HepG2 (cell line): ENCODE results near the gene UBE2S. TPM values are rescaled to one million over a fixed set of nuclear protein-coding genes. Genes with fewer than 3 reads are reported as not detected.

Experiments
- ATAC-seq: fragments of 200-7000 bp; cut with Tn5 transposase; 3 replicates; pipeline ENCODE4 v1.9.1; 2020; ENCODE audit warnings: mild to moderate bottlenecking, moderate library complexity
- BruUV-seq: library from RNA; stranded (reverse); fragments of 400-500 nt; replicated peaks from 2 replicates; lab custom pipeline; 2021; lab: Mats Ljungman, UMichigan
- CTCF ChIA-PET: fragments of 300-600 bp; formaldehyde crosslinking; extraction: SDS; loops from one replicate; lab custom pipeline; 2021; ENCODE audit warnings: low total read pairs, inconsistent platforms, low intra/inter-chr PET ratio; lab: Yijun Ruan, JAX
- POLR2A ChIA-PET: fragments of 350-600 bp; sonication (Branson Sonifier 250); formaldehyde crosslinking; loops from one replicate; lab custom pipeline; 2020; ENCODE audit warnings: antibody characterized with exemption, inconsistent platforms; lab: Yijun Ruan, JAX
- DNase-seq: peaks from one replicate; pipeline ENCODE4 v3.0.0-alpha.2; 2015; ENCODE audit warnings: low spot score
- FAIRE-seq: peaks from 3 replicates; lab custom pipeline; 2011; peaks lifted over from hg19 to GRCh38; lab: Jason Lieb, UNC
- H2AFZ ChIP-seq: one replicate; pipeline ENCODE4 v1.6.1; 2011; ENCODE audit warnings: low read length, inconsistent platforms
- H3K27ac ChIP-seq: fragments of 300-600 bp; 3 replicates; pipeline ENCODE4 v1.8.0; 2011; ENCODE audit warnings: mixed run types, mild to moderate bottlenecking, mixed read lengths, low read length, inconsistent platforms; ENCODE audit not compliant: insufficient read depth; ENCODE audit errors: extremely low read length
- H3K27me3 ChIP-seq, 2 experiments: fragments of 200-600 bp in 1 of 2; 2 replicates in 1 of 2; 3 replicates in 1 of 2; pipeline versions ENCODE4 v1.6.0 to v1.8.0; 2011; ENCODE audit warnings: low read length in 2 of 2, mild to moderate bottlenecking in 2 of 2, moderate library complexity in 2 of 2, inconsistent platforms in 1 of 2; ENCODE audit not compliant: insufficient read depth in 2 of 2, control insufficient read depth in 1 of 2
- H3K36me3 ChIP-seq, 2 experiments: fragments of 200-600 bp in 1 of 2; replicated peaks in 1 of 2; 2 replicates in 1 of 2; 3 replicates in 1 of 2; pipeline versions ENCODE4 v1.5.1 to v1.8.0; 2011; ENCODE audit warnings: low read length in 2 of 2, inconsistent platforms in 1 of 2; ENCODE audit not compliant: insufficient read depth in 2 of 2, control insufficient read depth in 1 of 2
- H3K4me1 ChIP-seq: 2 replicates; pipeline ENCODE4 v1.5.1; 2012; ENCODE audit warnings: low read length, inconsistent platforms; ENCODE audit not compliant: insufficient read depth
- H3K4me2 ChIP-seq: 2 replicates; pipeline ENCODE4 v1.6.0; 2011; ENCODE audit warnings: low read depth, low read length, inconsistent platforms
- H3K4me3 ChIP-seq, 3 experiments: fragments of 200-600 bp in 1 of 3; sonication (generic), shearing (Covaris generic) in 1 of 3; replicated peaks in 1 of 3; 2 replicates each; pipeline ENCODE4 v1.5.1; 2011 to 2016; ENCODE audit warnings: low read length in 3 of 3, inconsistent platforms in 2 of 3, low read depth in 2 of 3, mild to moderate bottlenecking in 2 of 3, control low read depth in 1 of 3, mixed read lengths in 1 of 3; ENCODE audit not compliant: insufficient read depth in 1 of 3
- H3K79me2 ChIP-seq: one replicate; pipeline ENCODE4 v1.6.1; 2011; ENCODE audit warnings: low read length, inconsistent platforms; ENCODE audit not compliant: insufficient read depth
- H3K9ac ChIP-seq: 2 replicates; pipeline ENCODE4 v1.6.0; 2011; ENCODE audit warnings: mild to moderate bottlenecking, low read depth, low read length, inconsistent platforms; ENCODE audit not compliant: insufficient read depth
- H3K9me3 ChIP-seq: 2 replicates; pipeline ENCODE4 v1.5.1; 2012; ENCODE audit warnings: mild to moderate bottlenecking, low read length
- H4K20me1 ChIP-seq: 2 replicates; pipeline ENCODE4 v1.6.0; 2011; ENCODE audit warnings: inconsistent platforms, mild to moderate bottlenecking, low read length, moderate library complexity; ENCODE audit not compliant: insufficient read depth
- ATF7 ChIP-seq, 2 experiments: fragments of 450-650 bp in 1 of 2; sonication (generic) in 1 of 2; formaldehyde crosslinking in 1 of 2; IDR thresholded peaks; 2 replicates each; pipeline versions ENCODE4 v1.4.0 to v1.6.1; 2016 to 2020; ENCODE audit warnings: antibody characterized with exemption in 1 of 2, mild to moderate bottlenecking in 1 of 2, missing genetic modification reagents in 1 of 2
- CREB1 ChIP-seq, 2 experiments: fragments of 450-650 bp in 1 of 2; IDR thresholded peaks; 2 replicates each; pipeline ENCODE4 v1.6.1; 2016 to 2017; ENCODE audit warnings: control low read depth in 1 of 2, mild to moderate bottlenecking in 1 of 2, missing compliant biosample characterization in 1 of 2, missing genetic modification characterization in 1 of 2
- CREM ChIP-seq, 2 experiments: sonication (generic) in 1 of 2; formaldehyde crosslinking in 1 of 2; IDR thresholded peaks; 2 replicates each; pipeline versions ENCODE4 v1.4.0 to v1.6.1; 2016 to 2020; ENCODE audit warnings: antibody characterized with exemption in 1 of 2, mild to moderate bottlenecking in 1 of 2, missing genetic modification reagents in 1 of 2
- GATAD1 ChIP-seq: IDR thresholded peaks from 2 replicates; pipeline ENCODE4 v1.6.1; 2016; ENCODE audit warnings: missing genetic modification reagents, missing compliant biosample characterization
- KLF11 ChIP-seq: IDR thresholded peaks from 2 replicates; pipeline ENCODE4 v1.6.1; 2016; ENCODE audit warnings: missing compliant biosample characterization
- MYNN ChIP-seq: sonication (generic); formaldehyde crosslinking; IDR thresholded peaks from 2 replicates; pipeline ENCODE4 v1.4.0; 2020; ENCODE audit warnings: mild to moderate bottlenecking, low read depth, missing genetic modification reagents
- SMYD3 ChIP-seq: sonication (generic); formaldehyde crosslinking; IDR thresholded peaks from 2 replicates; pipeline ENCODE4 v1.8.1; 2023; ENCODE audit warnings: mild to moderate bottlenecking, missing genetic modification reagents
- ZBTB21 ChIP-seq: sonication (generic); formaldehyde crosslinking; IDR thresholded peaks from 2 replicates; pipeline ENCODE4 v1.4.0; 2020; ENCODE audit warnings: missing genetic modification reagents
- ZNF207 ChIP-seq: fragments of 450-650 bp; IDR thresholded peaks from 2 replicates; pipeline ENCODE4 v1.6.1; 2016; ENCODE audit warnings: antibody characterized with exemption, borderline replicate concordance
- ZNF232 ChIP-seq: sonication (generic); formaldehyde crosslinking; IDR thresholded peaks from 2 replicates; pipeline ENCODE4 v1.4.0; 2020; ENCODE audit warnings: missing genetic modification reagents, borderline replicate concordance
- ZNF34 ChIP-seq: sonication (generic); formaldehyde crosslinking; IDR thresholded peaks from 2 replicates; pipeline ENCODE4 v1.4.0; 2020; ENCODE audit warnings: mild to moderate bottlenecking, missing genetic modification reagents, borderline replicate concordance
- ZNF780A ChIP-seq: sonication (generic); formaldehyde crosslinking; IDR thresholded peaks from 2 replicates; pipeline ENCODE4 v1.8.0; 2022; ENCODE audit warnings: mild to moderate bottlenecking, missing genetic modification reagents, moderate library complexity
- ZNF782 ChIP-seq: sonication (generic); formaldehyde crosslinking; IDR thresholded peaks from 2 replicates; pipeline ENCODE4 v1.4.0; 2020; ENCODE audit warnings: missing genetic modification reagents, mild to moderate bottlenecking, borderline replicate concordance
- ZSCAN30 ChIP-seq: sonication (generic); formaldehyde crosslinking; IDR thresholded peaks from 2 replicates; pipeline ENCODE4 v1.5.0; 2020; ENCODE audit warnings: mild to moderate bottlenecking, missing genetic modification reagents
- WGBS: methylation state at CpG from one replicate; pipeline ENCODE4 v1.1.6; 2017; ENCODE audit warnings: low lambda C conversion rate; 5-methylcytosine and 5-hydroxymethylcytosine counted together
- in situ Hi-C: cut with HindIII; loops from 2 replicates; pipeline ENCODE4 v1.10.0; 2017; ENCODE audit warnings: low pct_unique_long_range_greater_than_20kb; ENCODE audit not compliant: extremely low pct_ligation_motif_present
- intact Hi-C: fragments of 100-400 bp; cut with micrococcal nuclease; formaldehyde crosslinking; loops from one replicate; pipeline ENCODE4 v1.10.0; 2022; ENCODE audit not compliant: unreplicated experiment
- polyA plus RNA-seq, 8 experiments: library from polyadenylated mRNA; depleted of rRNA in 3 of 8; stranded (reverse) in 7 of 8; unstranded in 1 of 8; fragments of >200 nt; fragmentation: Illumina TruSeq in 4 of 8; extraction: Trizol in 4 of 8; gene quantifications; 2 replicates each; pipeline versions ENCODE4 v1.2.1 to v1.2.3, GENCODE V29; 2011 to 2016; ENCODE audit warnings: low read depth in 4 of 8, missing spikeins in 1 of 8, mixed read lengths in 1 of 8; ENCODE audit not compliant: insufficient read depth in 1 of 8
- total RNA-seq, 5 experiments: library from RNA; depleted of rRNA; stranded (reverse); fragments of >200 nt; fragmentation: Illumina TruSeq; extraction: Trizol; gene quantifications; 2 replicates each; pipeline ENCODE4 v1.2.3, GENCODE V29; 2016; ENCODE audit warnings: low read depth in 1 of 5
- TF ChIP-seq, protein P1 (sequence below): sonication (generic); formaldehyde crosslinking; IDR thresholded peaks from 2 replicates; pipeline ENCODE4 v1.9.0; 2021; ENCODE audit warnings: missing genetic modification reagents, borderline replicate concordance

The UBE2S gene
- total and polyA plus RNA-seq, 2 of the 13 experiments (the other 11 are each of a cell fraction or from before 2014, with no cell fraction given) = 32.2 to 39.3 TPM

DNA sequence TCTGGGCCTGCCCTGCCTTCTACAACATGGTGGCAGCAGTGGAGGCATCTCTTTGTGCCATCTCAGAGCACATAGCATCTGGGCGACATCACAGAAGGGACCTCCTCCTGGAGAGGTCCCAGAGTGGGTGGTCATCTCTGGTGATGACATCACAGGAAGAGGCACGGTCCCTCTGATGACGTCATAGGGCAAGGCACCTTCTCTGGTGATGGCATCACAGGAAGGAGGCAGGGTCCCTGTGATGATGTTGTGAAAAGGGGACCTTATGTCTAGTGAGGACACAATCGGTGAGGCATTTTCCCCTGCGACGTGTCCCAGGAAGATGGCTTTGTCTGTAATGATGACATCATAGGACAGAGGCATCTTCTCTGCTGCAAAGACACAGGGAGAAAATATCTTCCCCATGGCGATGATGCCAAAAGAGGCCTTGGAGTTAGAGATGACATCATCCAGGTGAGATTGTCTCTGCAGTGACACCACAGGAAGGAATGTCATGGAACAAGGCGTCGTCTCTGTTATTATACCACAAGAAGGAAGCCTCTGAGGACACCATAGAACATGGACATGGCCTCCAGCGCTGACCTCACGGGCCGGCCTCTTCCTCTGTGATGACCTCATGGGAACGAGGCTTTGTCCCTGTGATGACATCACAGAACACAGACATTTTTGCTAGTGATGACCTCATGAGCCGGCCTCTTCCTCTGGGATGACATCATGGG is 24.8 kb upstream of the UBE2S start:
- no peak; the same call in 2 of the 3 replicates for ATAC-seq
- Histone ChIP-seq H3K27ac (no peak overlapping the region), H3K79me2 (no peaks in the 10 kb centered on the region), H3K4me3 (no peak overlapping the region), H3K27me3 (peaks cover 0 to 2% of the 10 kb centered on the region in 2 experiments; a peak in 1 of 5 replicates), H4K20me1 (no peaks in the 10 kb centered on the region), H3K9ac (no peak overlapping the region), H3K36me3 (no peaks in the 10 kb centered on the region), H3K9me3 (no peaks in the 10 kb centered on the region), H3K4me2 (no peak overlapping the region), H2AFZ (no peak overlapping the region), H3K4me1 (no peaks in the 10 kb centered on the region)
- intact Hi-C loops = no loop called here
- POLR2A ChIA-PET = no interaction called here
- FAIRE-seq = no peak
- no peak for DNase-seq
- TF ChIP-seq ZNF782 (CRISPR knock-in tag) (no peak), MYNN (CRISPR knock-in tag) (no peak), ZNF34 (CRISPR knock-in tag) (no peak), GATAD1 (CRISPR knock-in tag) (no peak), ATF7 (IDR thresholded peaks at IDR 0.05) (peak; percentile 99), ATF7 (CRISPR knock-in tag; IDR thresholded peaks at IDR 0.05) (no peak), ZNF232 (no peak), ZSCAN30 (CRISPR knock-in tag) (no peak), ZNF207 (no peak), ZNF780A (no peak), SMYD3 (CRISPR knock-in tag) (no peak), ZBTB21 (peak; percentile 82; the same call in 1 of the 2 replicates), CREB1 (IDR thresholded peaks at IDR 0.05) (peak; percentile 99), CREB1 (CRISPR knock-in tag; IDR thresholded peaks at IDR 0.05) (no peak), CREM (IDR thresholded peaks at IDR 0.05) (peak; percentile 44; the same call in 1 of the 2 replicates), CREM (CRISPR knock-in tag; IDR thresholded peaks at IDR 0.05) (no peak), KLF11 (CRISPR knock-in tag) (no peak)
- TF ChIP-seq, protein P1, sequence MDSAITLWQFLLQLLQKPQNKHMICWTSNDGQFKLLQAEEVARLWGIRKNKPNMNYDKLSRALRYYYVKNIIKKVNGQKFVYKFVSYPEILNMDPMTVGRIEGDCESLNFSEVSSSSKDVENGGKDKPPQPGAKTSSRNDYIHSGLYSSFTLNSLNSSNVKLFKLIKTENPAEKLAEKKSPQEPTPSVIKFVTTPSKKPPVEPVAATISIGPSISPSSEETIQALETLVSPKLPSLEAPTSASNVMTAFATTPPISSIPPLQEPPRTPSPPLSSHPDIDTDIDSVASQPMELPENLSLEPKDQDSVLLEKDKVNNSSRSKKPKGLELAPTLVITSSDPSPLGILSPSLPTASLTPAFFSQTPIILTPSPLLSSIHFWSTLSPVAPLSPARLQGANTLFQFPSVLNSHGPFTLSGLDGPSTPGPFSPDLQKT (CRISPR knock-in tag) = no peak
- in situ Hi-C loops = no loop called here
- CTCF ChIA-PET = no interaction called here
- whole genome bisulfite sequencing = 44% methylated on average over 13 of the region's 14 CpGs
- BruUV-seq = no TSS peak
